Left lung (tissue), 10 donors: ENCODE data around the gene AP1G2. TPM values are rescaled to one million over a fixed set of nuclear protein-coding genes. Genes with fewer than 3 reads are reported as not detected.
"Not testable (repeated sequence)": the region's sequence is repeated elsewhere in the genome, so short reads cannot be mapped to it uniquely, and the experiment has no call there.

Source experiments
- ATAC-seq: fragments of 200-7000 bp; cut with Tn5 transposase; one replicate; pipeline ENCODE4 v1.9.1; 2020; ENCODE audit warnings: moderate library complexity
- DNase-seq, 4 donors: peaks; one replicate each; pipeline ENCODE4 v3.0.0-alpha.2; 2013 to 2020
- H3K27ac ChIP-seq, 2 donors: fragments of 200-600 bp; sonication (generic) in 1 of 2; one replicate each; pipeline versions ENCODE4 v1.5.0 to v1.8.0; 2020 to 2021
- H3K27me3 ChIP-seq, 2 donors: fragments of 200-600 bp; sonication (generic) in 1 of 2; one replicate each; pipeline versions ENCODE4 v1.5.0 to v1.8.0; 2020 to 2021
- H3K36me3 ChIP-seq, 2 donors: fragments of 200-600 bp; sonication (generic) in 1 of 2; one replicate each; pipeline versions ENCODE4 v1.5.0 to v1.8.0; 2020 to 2021
- H3K4me1 ChIP-seq, 2 donors: fragments of 200-600 bp; one replicate each; pipeline ENCODE4 v1.8.0; 2021
- H3K4me3 ChIP-seq, 2 donors: fragments of 200-600 bp; sonication (generic) in 1 of 2; one replicate each; pipeline versions ENCODE4 v1.5.0 to v1.8.0; 2020 to 2021; ENCODE audit warnings: mild to moderate bottlenecking in 1 of 2
- H3K9me3 ChIP-seq, 2 donors: fragments of 200-600 bp; sonication (generic) in 1 of 2; one replicate each; pipeline versions ENCODE4 v1.5.0 to v1.8.0; 2020 to 2021
- CTCF ChIP-seq, 2 donors: fragments of 200-600 bp; sonication (generic) in 1 of 2; IDR thresholded peaks; one replicate each; pipeline versions ENCODE4 v1.5.0 to v1.8.0; 2021; ENCODE audit warnings: antibody characterized with exemption in 2 of 2
- intact Hi-C, 2 donors: fragments of 100-400 bp; cut with DNase I; formaldehyde crosslinking; loops; one replicate each; pipeline versions ENCODE4 v1.11.2 to v1.14.2; 2022
- polyA plus RNA-seq, 6 donors: library from polyadenylated mRNA; unstranded; fragments of 120-200 nt; gene quantifications; one replicate each; pipeline ENCODE4 v1.2.1, GENCODE V29; 2013; ENCODE audit not compliant: insufficient read length in 6 of 6
- total RNA-seq, 2 donors: library from RNA; stranded (reverse); fragmentation: NEBNext Ultra II Directional; extraction: Animal tissue kit (Norgen Biotek cat#: 25700); gene quantifications; one replicate each; pipeline ENCODE4 v1.2.1, GENCODE V29; 2021
- donor health status: DM: no; HTN: yes; CAD: no.
- donor health status: DM: no; HTN: no; CAD: no.

Gene AP1G2
- total and polyA plus RNA-seq, 8 donors = 60.6 to 121 (median 93.3) TPM

- Histone ChIP-seq H3K27ac (no peak overlapping the region), H3K27me3 (no peaks in the 10 kb centered on the region), H3K4me3 (no peak overlapping the region), H3K36me3 (no peaks in the 10 kb centered on the region), H3K9me3 (no peaks in the 10 kb centered on the region), H3K4me1 (no peaks in the 10 kb centered on the region)
- peak in 1 of 4 donors; percentile 29 for DNase-seq
- peak; percentile 55 for ATAC-seq
- no peak for TF ChIP-seq CTCF (IDR thresholded peaks at IDR 0.05)
- intact Hi-C loops = loop anchor here in 1 of 2 donors (10.0 kb wide), 1 partner anchor 54 kb away; no protein-coding TSS in a partner anchor
These were observed 28.8 kb downstream of the AP1G2 start for GRCh38 chr14:23538785-23539184.

GRCh38 chr14:23538050-23538718 lies 29.4 kb downstream of the AP1G2 start:
- H3K27ac ChIP-seq = no peak overlapping the region
- no peaks in the 10 kb centered on the region for H3K4me1 ChIP-seq
- no peaks in the 10 kb centered on the region for H3K9me3 ChIP-seq
- ATAC-seq = no peak
- intact Hi-C loops = loop anchor here in 1 of 2 donors (10.0 kb wide), 1 partner anchor 53 kb away; no protein-coding TSS in a partner anchor
- no peak for TF ChIP-seq CTCF (IDR thresholded peaks at IDR 0.05)
- H3K27me3 ChIP-seq = no peaks in the 10 kb centered on the region
- DNase-seq = no peak
- no peaks in the 10 kb centered on the region for H3K36me3 ChIP-seq
- no peak overlapping the region for H3K4me3 ChIP-seq

- H3K36me3 ChIP-seq = no peaks in the 10 kb centered on the region
- no peaks in the 10 kb centered on the region for H3K4me1 ChIP-seq
- no peak overlapping the region for H3K27ac ChIP-seq
- H3K27me3 ChIP-seq = no peaks in the 10 kb centered on the region
- ATAC-seq (no peak), DNase-seq (peak in 1 of 4 donors; percentile 65)
- no peak for TF ChIP-seq CTCF (IDR thresholded peaks at IDR 0.05)
- H3K4me3 ChIP-seq = no peak overlapping the region
- no peaks in the 10 kb centered on the region for H3K9me3 ChIP-seq
- intact Hi-C loops = loop anchor here in 1 of 2 donors (10.0 kb wide), 1 partner anchor 53 kb away; no protein-coding TSS in a partner anchor
These were observed 30.1 kb downstream of the AP1G2 start for GRCh38 chr14:23537351-23538049.

GRCh38 chr14:23536906-23537305 lies 30.7 kb downstream of the AP1G2 start:
- DNase-seq, H3K4me3 ChIP-seq, H3K27ac ChIP-seq, H3K9me3 ChIP-seq, H3K27me3 ChIP-seq, H3K4me1 ChIP-seq, ATAC-seq, H3K36me3 ChIP-seq: not testable (repeated sequence)
- intact Hi-C loops = loop anchor here in 1 of 2 donors (10.0 kb wide), 1 partner anchor 52 kb away; no protein-coding TSS in a partner anchor

GRCh38 chr14:23536494-23536893 lies 31.1 kb downstream of the AP1G2 start:
- ATAC-seq = no peak
- Histone ChIP-seq H3K4me1 (no peaks in the 10 kb centered on the region), H3K27me3 (no peaks in the 10 kb centered on the region), H3K27ac (no peak overlapping the region), H3K4me3 (no peak overlapping the region), H3K9me3 (no peaks in the 10 kb centered on the region), H3K36me3 (no peaks in the 10 kb centered on the region)
- no peak for TF ChIP-seq CTCF (IDR thresholded peaks at IDR 0.05)
- intact Hi-C loops = loop anchor here in 1 of 2 donors (10.0 kb wide), 1 partner anchor 52 kb away; no protein-coding TSS in a partner anchor
- DNase-seq = no peak
